Mucosa of descending colon (tissue), 3 donors: ENCODE measurements around the gene ZNF813. TPM values are rescaled to one million over a fixed set of nuclear protein-coding genes. Genes with fewer than 3 reads are reported as not detected.

Source experiments
- ATAC-seq: fragments of 200-7000 bp; cut with Tn5 transposase; one replicate; pipeline ENCODE4 v1.9.1; 2020; ENCODE audit warnings: mild to moderate bottlenecking, moderate library complexity
- DNase-seq, 3 donors: peaks; one replicate each; pipeline ENCODE4 v3.0.0-alpha.2; 2020
- H3K36me3 ChIP-seq: fragments of 200-600 bp; one replicate; pipeline ENCODE4 v1.8.0; 2021; ENCODE audit warnings: low read depth, mild to moderate bottlenecking
- H3K4me1 ChIP-seq: fragments of 200-600 bp; one replicate; pipeline ENCODE4 v1.8.0; 2021; ENCODE audit warnings: low read depth, mild to moderate bottlenecking
- H3K4me3 ChIP-seq: fragments of 200-600 bp; one replicate; pipeline ENCODE4 v1.8.0; 2021; ENCODE audit warnings: mild to moderate bottlenecking
- H3K9me3 ChIP-seq: fragments of 200-600 bp; one replicate; pipeline ENCODE4 v1.8.0; 2021; ENCODE audit warnings: mild to moderate bottlenecking
- intact Hi-C, 2 donors: fragments of 100-400 bp; cut with DNase I in 1 of 2; cut with micrococcal nuclease in 1 of 2; formaldehyde crosslinking; loops; one replicate each; pipeline versions ENCODE4 v1.11.0 to v1.11.1; 2022; cut with DNase I, micrococcal nuclease
- total RNA-seq, 3 donors: library from RNA; stranded (reverse); fragmentation: NEBNext Ultra II Directional in 2 of 3; extraction: Animal tissue kit (Norgen Biotek cat#: 25700) in 2 of 3; gene quantifications; one replicate each; pipeline versions ENCODE4 v1.2.1 to v1.2.4, GENCODE V29; 2021 to 2023
- TF ChIP-seq, protein P1 (sequence below): fragments of 200-600 bp; IDR thresholded peaks from one replicate; pipeline ENCODE4 v1.8.0; 2022; ENCODE audit warnings: antibody characterized with exemption, mild to moderate bottlenecking
- donor health status: DM: no; HTN: no; CAD: no; lungs with moderate emphysema.
- donor health status: DM: no; HTN: no; CAD: no.
- donor health status: DM: no; HTN: yes; CAD: no.

ZNF813 gene
- total RNA-seq, 3 donors from 2014 or later = 3.7 to 4.5 (median 4.1) TPM

DNA sequence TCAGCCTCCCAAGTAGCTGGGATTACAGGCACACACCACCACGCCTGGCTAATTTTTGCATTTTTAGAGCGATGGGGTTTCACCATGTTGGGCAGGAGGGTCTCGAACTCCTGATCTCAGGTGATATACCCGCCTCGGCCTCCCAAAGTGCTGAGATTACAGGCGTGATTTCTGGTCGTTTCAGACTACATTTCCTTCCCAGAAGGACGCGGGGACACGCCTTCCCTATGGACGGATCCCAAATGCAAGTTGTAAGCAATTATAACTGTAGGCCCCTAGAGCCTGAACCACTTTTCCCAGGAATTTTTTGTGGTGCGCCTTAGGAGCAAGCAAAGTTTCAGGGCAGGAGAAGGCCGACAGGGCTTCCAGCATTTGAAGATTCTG lies 52.6 kb downstream of the ZNF813 start:
- intact Hi-C loops = no loop called here
- TF ChIP-seq, protein P1, sequence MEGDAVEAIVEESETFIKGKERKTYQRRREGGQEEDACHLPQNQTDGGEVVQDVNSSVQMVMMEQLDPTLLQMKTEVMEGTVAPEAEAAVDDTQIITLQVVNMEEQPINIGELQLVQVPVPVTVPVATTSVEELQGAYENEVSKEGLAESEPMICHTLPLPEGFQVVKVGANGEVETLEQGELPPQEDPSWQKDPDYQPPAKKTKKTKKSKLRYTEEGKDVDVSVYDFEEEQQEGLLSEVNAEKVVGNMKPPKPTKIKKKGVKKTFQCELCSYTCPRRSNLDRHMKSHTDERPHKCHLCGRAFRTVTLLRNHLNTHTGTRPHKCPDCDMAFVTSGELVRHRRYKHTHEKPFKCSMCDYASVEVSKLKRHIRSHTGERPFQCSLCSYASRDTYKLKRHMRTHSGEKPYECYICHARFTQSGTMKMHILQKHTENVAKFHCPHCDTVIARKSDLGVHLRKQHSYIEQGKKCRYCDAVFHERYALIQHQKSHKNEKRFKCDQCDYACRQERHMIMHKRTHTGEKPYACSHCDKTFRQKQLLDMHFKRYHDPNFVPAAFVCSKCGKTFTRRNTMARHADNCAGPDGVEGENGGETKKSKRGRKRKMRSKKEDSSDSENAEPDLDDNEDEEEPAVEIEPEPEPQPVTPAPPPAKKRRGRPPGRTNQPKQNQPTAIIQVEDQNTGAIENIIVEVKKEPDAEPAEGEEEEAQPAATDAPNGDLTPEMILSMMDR = no peak
- peaks cover 17% of the 10 kb centered on the region for H3K9me3 ChIP-seq
- no peak for ATAC-seq
- peak in 2 of 3 donors; percentile 4 to 29 for DNase-seq
- peaks cover 5% of the 10 kb centered on the region for H3K4me1 ChIP-seq
- no peak overlapping the region for H3K4me3 ChIP-seq
- H3K36me3 ChIP-seq = no peaks in the 10 kb centered on the region

DNA sequence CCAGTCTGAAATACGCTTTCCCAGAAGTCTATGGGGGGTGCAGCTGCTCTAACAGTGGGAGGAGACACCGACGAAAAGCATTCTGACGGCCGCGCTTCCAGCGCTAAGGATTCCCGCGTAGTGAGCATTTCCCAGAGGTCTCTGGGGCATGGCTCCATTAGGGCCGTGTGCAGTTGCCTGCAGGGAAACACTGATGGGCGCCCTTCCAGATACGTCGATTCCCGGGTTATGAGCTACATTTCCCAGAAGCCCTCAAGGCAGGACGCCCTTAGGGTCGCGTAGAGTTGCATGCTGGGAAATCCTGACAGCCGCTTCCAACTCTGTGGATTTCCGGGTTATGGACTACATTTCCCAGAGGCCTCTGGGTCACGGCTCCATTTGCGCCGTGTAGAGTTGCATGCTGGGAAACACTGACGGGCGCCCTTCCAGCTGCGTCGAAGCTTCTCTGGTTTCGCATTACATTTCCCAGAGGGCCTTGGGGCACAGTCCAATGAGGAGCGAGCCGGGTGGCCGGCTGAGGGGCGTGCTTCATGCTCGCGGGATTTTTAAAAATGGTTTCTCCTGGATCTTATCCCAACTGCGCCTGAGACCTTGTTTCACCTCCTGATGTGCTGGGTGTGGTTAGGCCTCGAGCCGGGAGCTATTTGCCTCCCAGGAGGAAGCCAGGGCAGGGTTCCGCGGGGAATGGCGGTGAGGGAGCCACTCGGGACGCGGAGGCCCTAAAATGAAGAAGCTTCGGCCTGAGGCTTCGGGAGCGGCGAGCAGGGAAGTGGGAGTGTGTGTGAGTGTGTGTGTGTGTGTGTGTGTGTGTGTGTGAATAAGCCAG lies 53.2 kb downstream of the ZNF813 start:
- intact Hi-C loops = no loop called here
- peak; percentile 94 to 97 (median 94) for DNase-seq
- H3K9me3 ChIP-seq = peaks cover 23% of the 10 kb centered on the region

DNA sequence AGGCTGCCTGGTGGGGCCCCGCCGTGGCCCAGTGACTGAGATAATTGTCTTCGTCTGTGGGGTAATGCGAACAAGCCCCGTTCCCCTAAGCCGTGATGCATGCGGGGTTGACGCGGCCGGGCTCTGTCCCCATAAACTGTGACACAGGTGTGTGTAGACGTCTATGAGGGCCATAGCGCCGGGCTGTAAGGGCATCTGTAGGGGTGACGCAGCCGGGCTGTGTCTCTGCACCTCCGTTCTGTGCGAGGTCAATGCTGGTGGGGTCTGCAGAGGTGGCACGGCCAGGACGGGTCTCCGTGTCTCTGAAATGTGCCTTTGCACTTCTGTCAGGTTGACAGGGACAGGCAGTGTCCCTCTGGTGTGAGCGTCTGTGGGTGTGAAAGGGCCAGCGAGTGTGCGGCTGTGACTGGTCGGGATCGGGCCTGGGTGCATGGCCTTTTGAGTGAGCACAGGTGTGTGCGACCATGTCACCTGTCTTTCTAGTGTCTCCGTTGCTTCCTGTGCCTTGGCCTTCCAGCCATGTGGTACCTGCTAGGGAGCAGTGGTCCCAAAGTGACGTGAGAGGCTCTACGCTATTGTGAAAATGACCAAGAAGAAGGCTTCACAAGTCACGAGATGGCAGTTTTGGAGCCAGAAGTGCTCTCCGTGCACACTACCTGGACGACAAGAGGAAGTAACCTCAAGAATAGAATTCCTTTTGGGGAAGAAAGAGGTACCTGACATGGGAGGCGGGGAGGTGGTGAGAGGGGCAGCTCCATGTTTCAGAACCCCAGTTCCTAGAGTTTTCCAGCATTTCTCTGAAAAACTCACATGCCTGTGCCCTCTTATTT lies 54.1 kb downstream of the ZNF813 start:
- Histone ChIP-seq H3K36me3 (no peaks in the 10 kb centered on the region), H3K4me3 (no peak overlapping the region), H3K4me1 (peaks cover 5% of the 10 kb centered on the region), H3K9me3 (peaks cover 31% of the 10 kb centered on the region)
- peak; percentile 4 for ATAC-seq
- DNase-seq = peak in 1 of 3 donors; percentile 12
- intact Hi-C loops = no loop called here
- TF ChIP-seq, protein P1 = no peak

More for the DNA sequence above, 53.2 kb downstream of the ZNF813 start:
- peak; percentile 99 for ATAC-seq
- peaks cover 5% of the 10 kb centered on the region for H3K4me1 ChIP-seq
- no peaks in the 10 kb centered on the region for H3K36me3 ChIP-seq
- TF ChIP-seq, protein P1 = no peak
- H3K4me3 ChIP-seq = no peak overlapping the region

DNA sequence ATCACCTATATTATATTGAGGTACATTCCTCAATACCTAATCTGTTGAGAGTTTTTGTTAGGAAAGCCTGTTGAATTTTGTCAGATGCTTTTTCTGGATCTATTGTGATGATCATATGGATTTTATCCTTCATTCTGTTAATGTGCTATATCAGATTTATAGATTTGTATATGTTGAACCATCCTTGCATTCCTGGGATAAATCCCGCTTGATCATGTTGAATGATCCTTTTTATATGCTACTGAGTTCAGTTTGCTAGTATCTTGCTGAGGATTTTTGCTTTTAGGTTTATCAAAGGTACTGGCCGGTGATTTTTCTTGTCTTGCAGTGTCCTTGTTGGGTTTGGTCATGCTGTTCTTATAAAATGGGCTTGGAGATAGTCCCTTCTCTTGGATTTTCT lies 58.4 kb downstream of the ZNF813 start:
- H3K4me3 ChIP-seq = no peak overlapping the region
- TF ChIP-seq, protein P1 = no peak
- H3K9me3 ChIP-seq = peaks cover 27% of the 10 kb centered on the region
- intact Hi-C loops = no loop called here
- no peaks in the 10 kb centered on the region for H3K36me3 ChIP-seq
- DNase-seq = no peak
- no peak for ATAC-seq
- H3K4me1 ChIP-seq = peaks cover 5% of the 10 kb centered on the region

DNA sequence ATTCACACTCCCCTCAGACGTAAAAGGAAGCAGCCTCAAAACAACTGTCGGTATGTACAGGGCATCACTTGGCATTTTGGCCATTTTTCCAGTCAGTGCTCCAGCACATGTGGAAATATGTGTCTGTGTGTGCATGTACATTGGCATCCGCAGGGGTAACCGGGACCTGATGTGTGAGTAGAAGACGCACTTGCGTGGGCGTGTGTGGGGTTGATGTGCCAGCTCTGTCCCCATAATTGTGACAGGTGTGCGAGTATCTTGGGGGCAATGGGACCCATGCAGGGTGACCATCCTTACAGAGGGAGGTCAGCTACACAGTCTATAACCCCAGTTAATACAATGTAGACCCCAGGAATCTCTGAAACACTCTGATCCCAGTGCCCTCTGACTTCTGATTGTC lies 63.1 kb downstream of the ZNF813 start:
- ATAC-seq (no peak), DNase-seq (no peak)
- Histone ChIP-seq H3K4me3 (no peak overlapping the region), H3K36me3 (no peaks in the 10 kb centered on the region), H3K9me3 (peaks cover 16% of the 10 kb centered on the region), H3K4me1 (no peaks in the 10 kb centered on the region)
- intact Hi-C loops = no loop called here
- TF ChIP-seq, protein P1 = no peak
